Psoas muscle (tissue), 8 donors: ENCODE results near the gene FLVCR1. TPM values are rescaled to one million over a fixed set of nuclear protein-coding genes. Genes with fewer than 3 reads are reported as not detected.
A peak's percentile ranks its signal among the peaks of the same experiment; 100 is the strongest.
"Not testable (repeated sequence)": the region's sequence is repeated elsewhere in the genome, so short reads cannot be mapped to it uniquely, and the experiment has no call there.

Experiments
- ATAC-seq, 4 donors: fragments of 200-7000 bp; cut with Tn5 transposase; one replicate each; pipeline ENCODE4 v1.9.1; 2020; ENCODE audit warnings: moderate library complexity in 3 of 4, mild to moderate bottlenecking in 2 of 4
- DNase-seq, 2 donors: peaks; one replicate each; pipeline ENCODE4 v3.0.0-alpha.2; 2020
- H3K27ac ChIP-seq: fragments of 200-600 bp; one replicate; pipeline ENCODE4 v1.8.0; 2022
- H3K27me3 ChIP-seq, 3 donors: fragments of 200-600 bp in 1 of 3; one replicate each; pipeline versions ENCODE4 v1.6.1 to v1.8.0; 2013 to 2022; ENCODE audit warnings: low read length in 2 of 3, mild to moderate bottlenecking in 2 of 3, moderate library complexity in 1 of 3; ENCODE audit not compliant: insufficient read depth in 3 of 3
- H3K36me3 ChIP-seq, 2 donors: fragments of 200-600 bp in 1 of 2; one replicate each; pipeline versions ENCODE4 v1.6.1 to v1.8.0; 2013 to 2022; ENCODE audit warnings: low read depth in 1 of 2, mild to moderate bottlenecking in 1 of 2, moderate library complexity in 1 of 2; ENCODE audit not compliant: insufficient read depth in 1 of 2
- H3K4me1 ChIP-seq: fragments of 200-600 bp; one replicate; pipeline ENCODE4 v1.8.0; 2022
- H3K4me3 ChIP-seq: fragments of 200-600 bp; one replicate; pipeline ENCODE4 v1.8.0; 2022; ENCODE audit warnings: mild to moderate bottlenecking
- H3K9me3 ChIP-seq: fragments of 200-600 bp; one replicate; pipeline ENCODE4 v1.8.0; 2022
- CTCF ChIP-seq: fragments of 200-600 bp; IDR thresholded peaks from one replicate; pipeline ENCODE4 v1.8.0; 2022; ENCODE audit warnings: antibody characterized with exemption
- WGBS, 3 donors: extraction: QIAGEN DNeasy Blood & Tissue Kit; methylation state at CpG; one replicate each; pipeline versions ENCODE4 v1.1.6 to v1.1.7; 2013; 5-methylcytosine and 5-hydroxymethylcytosine counted together
- intact Hi-C, 2 donors: fragments of 100-400 bp; cut with DNase I; formaldehyde crosslinking; loops; one replicate each; pipeline versions ENCODE4 v1.11.0 to v1.14.2; 2022
- polyA plus RNA-seq, 3 donors: library from polyadenylated mRNA; stranded (reverse); fragments of 200-250 nt; gene quantifications; one replicate each; pipeline ENCODE4 v1.2.3, GENCODE V29; 2013
- total RNA-seq, 4 donors: library from RNA; stranded (reverse); fragmentation: NEBNext Ultra II Directional in 2 of 4; extraction: Animal tissue kit (Norgen Biotek cat#: 25700) in 2 of 4; gene quantifications; one replicate each; pipeline versions ENCODE4 v1.2.1 to v1.2.4, GENCODE V29; 2021 to 2023
- donor health status: healthy with polysubstance abuse.
- donor health status: DM: no; HTN: no; CAD: no; lungs with moderate emphysema.
- donor health status: Bipolar disorder and iron deficiency.
- donor health status: healthy.
- donor health status: DM: yes; HTN: yes; CAD: no.
- donor health status: DM: no; HTN: no; CAD: no.
- donor health status: DM: no; HTN: no; CAD: no.
- donor health status: DM: yes; HTN: yes; CAD: no.

Gene FLVCR1
- total and polyA plus RNA-seq, 7 donors = 0.52 to 2.6 (median 1.5) TPM

- intact Hi-C loops = loop anchor here in 1 of 2 donors (5.0 kb wide), 1 partner anchor 124 kb away; no protein-coding TSS in a partner anchor
These were observed 588 bp downstream of the FLVCR1 start for GRCh38 chr1:212858461-212859265.

GRCh38 chr1:212860713-212861581 is 2.9 kb downstream of the FLVCR1 start:
- Histone ChIP-seq H3K4me1 (peaks cover 2% of the 10 kb centered on the region), H3K27me3 (no peaks in the 10 kb centered on the region), H3K9me3 (no peaks in the 10 kb centered on the region), H3K4me3 (no peak overlapping the region), H3K36me3 (peaks cover 0 to 11% of the 10 kb centered on the region in 2 donors), H3K27ac (no peak overlapping the region)
- no peak for TF ChIP-seq CTCF
- ATAC-seq (no peak), DNase-seq (no peak)
- intact Hi-C loops = no loop called here
- WGBS, 3 donors = 75 to 81% (median 80%) methylated on average over 5 of the region's 5 CpGs

More at GRCh38 chr1:212858461-212859265, 588 bp downstream of the FLVCR1 start:
- peak overlapping the region; percentile 88 for H3K4me3 ChIP-seq
- no peaks in the 10 kb centered on the region for H3K27me3 ChIP-seq
- H3K36me3 ChIP-seq = no peaks in the 10 kb centered on the region
- H3K27ac ChIP-seq = peak overlapping the region; percentile 85
- TF ChIP-seq CTCF = no peak
- no peaks in the 10 kb centered on the region for H3K9me3 ChIP-seq
- DNase-seq (no peak), ATAC-seq (peak; percentile 38 to 56 (median 44))
- peaks cover 2% of the 10 kb centered on the region for H3K4me1 ChIP-seq
- WGBS, 3 donors = 5 to 8% (median 6%) methylated on average over 40 to 54 of the region's 54 CpGs

GRCh38 chr1:212862111-212862690 is 4.1 kb downstream of the FLVCR1 start:
- Histone ChIP-seq H3K27me3 (no peaks in the 10 kb centered on the region), H3K4me3 (no peak overlapping the region)
- WGBS, 3 donors = 93 to 97% (median 94%) methylated on average over 2 of the region's 2 CpGs

GRCh38 chr1:212863345-212863744 is 5.3 kb downstream of the FLVCR1 start:
- H3K36me3 ChIP-seq = peaks cover 0 to 17% of the 10 kb centered on the region in 2 donors
- H3K9me3 ChIP-seq, ATAC-seq, H3K27me3 ChIP-seq, H3K27ac ChIP-seq, H3K4me1 ChIP-seq, intact Hi-C loops, DNase-seq, H3K4me3 ChIP-seq: not testable (repeated sequence)
- 81 to 94% (median 92%) methylated on average over 10 of the region's 10 CpGs for WGBS, 3 donors

More at GRCh38 chr1:212862111-212862690, 4.1 kb downstream of the FLVCR1 start:
- ATAC-seq (no peak), DNase-seq (no peak)
- intact Hi-C loops = no loop called here
- Histone ChIP-seq H3K36me3 (peaks cover 0 to 13% of the 10 kb centered on the region in 2 donors), H3K27ac (no peak overlapping the region), H3K9me3 (no peaks in the 10 kb centered on the region), H3K4me1 (peaks cover 2% of the 10 kb centered on the region)
- TF ChIP-seq CTCF = no peak
